AG09319 (cell line): ENCODE data around the gene COPS3.
A peak's percentile ranks its signal among the peaks of the same experiment; 100 is the strongest.
"Not testable (repeated sequence)": the region's sequence is repeated elsewhere in the genome, so short reads cannot be mapped to it uniquely, and the experiment has no call there.

ENCODE experiments used
- DNase-seq: peaks from one replicate; pipeline ENCODE4 v3.0.0-alpha.2; 2010; ENCODE audit warnings: low read depth; ENCODE audit errors: extremely low read depth
- TF ChIP-seq, protein P1 (sequence below): IDR thresholded peaks from 2 replicates; pipeline ENCODE4 v1.5.1; 2011; ENCODE audit warnings: low read depth, mild to moderate bottlenecking, inconsistent platforms, low read length, moderate library complexity

COPS3 gene

DNA sequence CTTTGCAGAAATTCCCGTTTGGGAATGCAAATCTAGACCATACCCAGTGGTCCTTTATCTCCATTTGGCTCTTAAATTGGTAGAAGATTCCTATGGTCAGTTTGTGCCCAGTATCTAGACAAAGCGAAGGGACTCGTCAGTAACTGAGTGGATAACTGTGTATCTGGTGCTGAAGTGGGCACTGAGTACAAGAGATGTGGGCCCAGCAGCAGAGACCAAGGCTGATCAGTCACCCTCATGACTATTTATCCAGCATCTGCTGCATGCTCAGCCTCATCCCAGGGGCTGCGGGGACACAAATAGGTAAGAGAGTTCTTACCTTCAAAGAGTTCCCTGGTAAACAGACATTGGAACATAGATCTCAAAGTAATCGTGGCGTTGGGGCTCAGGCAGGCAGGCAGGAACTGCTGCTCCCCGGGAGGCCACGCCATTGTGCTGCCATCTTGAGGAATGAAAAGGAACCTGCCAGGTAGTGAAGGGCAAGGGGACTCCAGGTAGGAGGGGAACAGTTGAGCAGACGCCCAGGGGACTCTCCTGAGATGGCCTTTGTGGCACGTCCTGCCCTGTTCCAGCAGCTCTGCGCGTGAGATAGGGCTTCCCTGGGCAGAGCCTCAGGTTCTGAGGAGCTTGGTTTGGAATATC, 32.4 kb upstream of the COPS3 start:
- TF ChIP-seq, protein P1, sequence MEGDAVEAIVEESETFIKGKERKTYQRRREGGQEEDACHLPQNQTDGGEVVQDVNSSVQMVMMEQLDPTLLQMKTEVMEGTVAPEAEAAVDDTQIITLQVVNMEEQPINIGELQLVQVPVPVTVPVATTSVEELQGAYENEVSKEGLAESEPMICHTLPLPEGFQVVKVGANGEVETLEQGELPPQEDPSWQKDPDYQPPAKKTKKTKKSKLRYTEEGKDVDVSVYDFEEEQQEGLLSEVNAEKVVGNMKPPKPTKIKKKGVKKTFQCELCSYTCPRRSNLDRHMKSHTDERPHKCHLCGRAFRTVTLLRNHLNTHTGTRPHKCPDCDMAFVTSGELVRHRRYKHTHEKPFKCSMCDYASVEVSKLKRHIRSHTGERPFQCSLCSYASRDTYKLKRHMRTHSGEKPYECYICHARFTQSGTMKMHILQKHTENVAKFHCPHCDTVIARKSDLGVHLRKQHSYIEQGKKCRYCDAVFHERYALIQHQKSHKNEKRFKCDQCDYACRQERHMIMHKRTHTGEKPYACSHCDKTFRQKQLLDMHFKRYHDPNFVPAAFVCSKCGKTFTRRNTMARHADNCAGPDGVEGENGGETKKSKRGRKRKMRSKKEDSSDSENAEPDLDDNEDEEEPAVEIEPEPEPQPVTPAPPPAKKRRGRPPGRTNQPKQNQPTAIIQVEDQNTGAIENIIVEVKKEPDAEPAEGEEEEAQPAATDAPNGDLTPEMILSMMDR, result peak; percentile 15
- DNase-seq, result no peak

DNA sequence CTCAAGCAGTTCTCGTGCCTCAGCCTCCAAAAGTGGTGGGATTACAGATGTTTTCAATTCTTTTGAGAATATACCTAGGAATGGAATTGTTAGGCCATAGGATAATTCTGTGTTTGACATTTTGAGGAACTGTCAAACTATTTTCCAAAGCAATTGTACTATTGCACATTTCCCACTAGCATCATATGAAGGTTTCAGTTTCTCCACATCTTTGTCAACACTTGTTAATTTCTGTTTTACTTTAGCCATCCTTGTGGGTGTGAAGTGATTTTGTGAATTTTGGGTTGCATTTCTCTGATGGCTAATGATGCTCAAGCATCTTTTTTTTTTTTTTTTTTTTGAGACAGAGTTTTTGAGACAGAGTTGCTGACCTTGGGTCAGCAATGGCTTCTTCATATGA, 28.3 kb upstream of the COPS3 start:
- DNase-seq, result no peak
- TF ChIP-seq, protein P1, result no peak

DNA sequence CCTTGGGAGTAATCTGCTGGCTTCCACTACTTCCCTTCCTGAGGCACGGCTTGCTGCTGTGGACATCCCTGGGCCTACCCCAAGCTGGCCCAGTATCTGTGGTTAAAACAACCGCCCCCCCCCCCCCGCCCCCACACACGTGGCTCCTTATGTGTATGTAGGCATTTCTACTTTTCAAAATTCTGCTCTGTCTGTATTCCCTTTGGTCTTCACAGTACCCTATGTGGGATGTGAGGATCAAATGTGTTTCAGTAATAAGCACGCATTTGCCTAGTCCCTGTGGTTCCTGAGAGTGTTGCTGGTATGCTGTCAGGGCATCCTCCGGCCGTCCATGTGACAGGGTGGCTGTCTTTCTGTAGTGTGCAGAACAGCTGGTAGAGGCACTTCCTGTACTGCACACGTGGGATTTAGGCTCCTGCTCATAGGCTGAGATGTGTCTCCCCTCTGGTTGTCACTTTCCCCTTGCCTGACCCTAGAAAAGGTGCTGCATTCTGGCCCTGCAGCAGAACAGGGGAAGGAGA, 24.3 kb upstream of the COPS3 start:
- TF ChIP-seq, protein P1, result no peak
- no peak for DNase-seq

DNA sequence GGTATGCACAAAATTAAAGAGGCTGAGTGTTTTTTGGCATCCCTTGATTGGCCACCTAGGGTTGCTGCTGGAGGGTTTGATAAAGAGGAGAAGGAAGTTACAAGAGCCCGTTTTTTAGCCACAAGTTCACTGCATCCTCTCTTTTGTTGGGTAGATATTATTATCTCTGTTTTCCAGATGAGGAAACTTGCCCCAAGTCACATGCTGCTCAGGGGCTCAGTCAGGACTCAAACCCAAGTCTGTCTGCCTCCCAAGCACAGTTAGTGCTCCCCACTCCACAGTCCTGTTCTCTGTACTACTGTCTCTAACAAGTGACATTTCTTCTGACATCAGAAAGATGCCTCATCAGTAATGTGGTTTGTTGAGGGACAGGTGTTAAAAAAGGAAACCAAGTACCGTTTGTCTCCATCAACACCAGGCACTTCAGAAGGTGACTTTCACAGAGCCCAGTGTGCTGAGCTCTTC, 23.5 kb upstream of the COPS3 start:
- TF ChIP-seq, protein P1, result no peak
- no peak for DNase-seq

DNA sequence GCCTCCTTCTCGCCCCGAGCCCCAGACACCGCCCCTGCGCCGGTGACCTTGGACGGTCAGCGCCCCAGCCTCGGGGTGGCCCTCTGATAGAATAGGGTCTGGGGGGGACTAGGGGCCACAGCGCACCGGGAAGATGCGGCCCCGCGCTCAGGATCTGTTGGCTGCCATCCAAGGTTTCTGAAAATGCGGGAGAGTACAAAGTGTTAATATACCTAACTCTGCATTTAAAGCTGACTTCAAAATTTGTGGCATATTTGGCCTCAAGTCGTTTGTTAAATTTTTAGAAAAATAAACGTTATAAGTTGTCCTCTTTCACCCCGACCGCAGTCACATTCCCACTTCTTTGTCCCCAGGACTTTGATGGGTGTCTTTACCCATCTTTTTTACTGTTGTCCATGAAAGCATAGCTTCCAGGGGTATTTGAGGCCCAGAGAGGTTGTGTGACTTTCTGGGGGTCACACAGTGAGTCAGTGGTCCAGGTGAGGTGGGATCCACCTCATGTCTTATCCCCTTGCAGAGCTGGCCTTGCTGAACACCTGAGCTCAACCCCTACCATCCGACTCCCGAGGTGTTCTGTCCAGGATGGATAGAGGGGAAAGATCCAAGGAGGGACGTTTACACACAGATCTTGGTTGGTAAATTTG, 22.9 kb upstream of the COPS3 start:
- TF ChIP-seq, protein P1, result no peak
- DNase-seq, result no peak

DNA sequence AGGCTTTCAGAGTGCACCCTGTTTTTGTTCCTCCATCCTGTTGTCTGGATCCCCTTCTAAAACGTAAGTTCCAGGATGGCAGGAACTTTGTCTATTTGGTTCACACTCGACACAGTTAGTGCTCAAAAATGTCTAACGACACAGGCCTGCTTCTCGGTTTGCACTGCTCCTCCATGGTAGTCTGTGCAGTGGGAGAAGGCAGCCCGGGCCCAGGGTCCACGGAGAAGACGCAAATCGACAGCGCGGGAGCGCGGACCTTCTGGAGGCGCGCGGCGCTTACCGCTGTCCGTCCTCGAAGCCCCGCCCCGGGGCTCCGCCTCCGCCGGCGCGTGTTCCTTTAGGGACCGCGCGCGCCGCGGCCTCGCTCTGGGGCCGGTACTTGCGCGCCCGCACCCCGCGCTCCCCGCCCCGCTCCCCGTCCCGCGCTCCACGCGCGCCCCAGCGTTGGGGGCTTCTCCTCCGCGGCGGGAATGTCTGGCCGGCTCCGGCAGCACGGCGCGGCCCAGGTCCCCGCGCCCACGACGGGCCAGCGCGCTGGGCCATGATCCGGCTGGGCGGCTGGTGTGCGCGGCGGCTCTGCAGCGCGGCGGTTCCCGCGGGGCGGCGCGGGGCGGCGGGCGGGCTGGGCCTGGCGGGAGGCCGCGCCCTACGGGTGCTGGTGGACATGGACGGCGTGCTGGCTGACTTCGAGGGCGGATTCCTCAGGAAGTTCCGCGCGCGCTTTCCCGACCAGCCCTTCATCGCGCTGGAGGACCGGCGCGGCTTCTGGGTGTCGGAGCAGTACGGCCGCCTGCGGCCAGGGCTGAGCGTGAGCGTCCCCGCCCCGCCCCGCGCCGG, 22.2 kb upstream of the COPS3 start, which contains the start of gene NT5M:
TSS of gene NT5M (plus strand) at position 364 of the 837 bp plus-strand sequence. CDS start at position 542, 178 bp downstream.
- TF ChIP-seq, protein P1, result no peak
- no peak for DNase-seq

DNA sequence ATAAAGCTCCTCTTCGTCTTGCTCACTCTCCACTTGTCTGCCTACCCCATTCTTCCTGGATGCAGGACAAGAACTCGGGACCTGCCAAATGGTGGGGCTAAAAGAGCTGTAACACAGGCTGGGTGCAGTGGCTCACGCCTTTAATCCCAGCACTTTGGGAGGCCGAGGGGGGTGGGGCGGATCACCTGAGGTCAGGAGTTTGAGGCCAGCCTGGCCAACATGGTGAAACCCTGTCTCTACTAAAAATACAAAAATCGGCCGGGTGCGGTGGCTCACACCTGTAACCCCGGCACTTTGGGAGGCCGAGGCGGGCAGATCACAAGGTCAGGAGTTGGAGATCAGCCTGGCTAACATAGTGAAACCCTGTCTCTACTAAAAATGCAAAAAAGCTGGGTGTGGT, 20.6 kb upstream of the COPS3 start:
- not testable (repeated sequence) for DNase-seq
